Activated CD8-positive, alpha-beta memory T cell treated with anti-CD3 and anti-CD28 coated beads for 48 hours (primary cell): ENCODE measurements around the gene AKAP13.
"Not testable (repeated sequence)": the region's sequence is repeated elsewhere in the genome, so short reads cannot be mapped to it uniquely, and the experiment has no call there.

ENCODE experiments used
- DNase-seq, 3 experiments: peaks; one replicate each; pipeline ENCODE4 v3.0.0-alpha.2; 2020; ENCODE audit warnings: low read depth in 2 of 3, low spot score in 2 of 3

Gene AKAP13

GRCh38 chr15:85430406-85431204, 50.2 kb downstream of the AKAP13 start:
- DNase-seq = no peak

DNA sequence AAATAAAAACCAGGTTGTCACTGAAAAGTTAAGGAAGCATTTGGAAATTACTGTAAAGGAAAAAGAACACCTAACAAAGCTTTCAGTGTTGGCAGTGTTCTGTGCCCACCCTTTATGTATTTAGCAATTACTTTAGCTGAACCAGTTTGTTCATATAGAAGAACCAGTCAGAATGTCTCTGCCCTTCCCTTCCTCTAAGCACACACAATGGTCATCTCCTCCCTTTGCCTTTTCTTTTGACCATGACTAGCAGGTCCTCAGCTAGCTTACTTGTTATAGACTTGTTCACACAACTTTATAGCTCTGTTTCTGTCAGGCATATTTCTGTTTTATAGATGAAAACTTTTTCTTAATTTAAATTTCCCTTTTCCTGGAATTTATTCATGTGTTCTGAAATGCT, 59.6 kb downstream of the AKAP13 start:
- DNase-seq = no peak

- DNase-seq = no peak
Measured at GRCh38 chr15:85440451-85440850, 60.0 kb downstream of the AKAP13 start.

DNA sequence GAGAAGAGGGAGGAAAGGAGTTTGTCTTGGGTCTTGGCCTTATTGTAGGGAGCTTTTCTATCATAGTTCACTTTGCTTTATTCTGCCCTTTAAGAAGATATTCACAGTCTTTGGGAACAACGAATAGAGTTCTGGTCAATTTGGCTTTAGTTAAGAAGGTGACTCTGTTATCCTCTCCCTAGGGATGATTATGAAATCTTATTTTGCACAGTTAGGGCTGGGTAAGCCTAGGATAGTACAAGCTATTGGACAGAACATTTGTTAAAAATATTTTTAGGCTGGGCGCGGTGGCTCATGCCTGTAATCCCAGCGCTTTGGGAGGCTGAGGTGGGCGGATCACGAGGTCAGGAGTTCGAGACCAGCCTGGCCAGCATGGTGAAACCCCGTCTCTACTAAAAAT, 61.5 kb downstream of the AKAP13 start:
- not testable (repeated sequence) for DNase-seq

- DNase-seq = no peak
Measured at GRCh38 chr15:85443046-85443445, 62.6 kb downstream of the AKAP13 start.

- DNase-seq = no peak
Measured at GRCh38 chr15:85443593-85444087, 63.2 kb downstream of the AKAP13 start.

DNA sequence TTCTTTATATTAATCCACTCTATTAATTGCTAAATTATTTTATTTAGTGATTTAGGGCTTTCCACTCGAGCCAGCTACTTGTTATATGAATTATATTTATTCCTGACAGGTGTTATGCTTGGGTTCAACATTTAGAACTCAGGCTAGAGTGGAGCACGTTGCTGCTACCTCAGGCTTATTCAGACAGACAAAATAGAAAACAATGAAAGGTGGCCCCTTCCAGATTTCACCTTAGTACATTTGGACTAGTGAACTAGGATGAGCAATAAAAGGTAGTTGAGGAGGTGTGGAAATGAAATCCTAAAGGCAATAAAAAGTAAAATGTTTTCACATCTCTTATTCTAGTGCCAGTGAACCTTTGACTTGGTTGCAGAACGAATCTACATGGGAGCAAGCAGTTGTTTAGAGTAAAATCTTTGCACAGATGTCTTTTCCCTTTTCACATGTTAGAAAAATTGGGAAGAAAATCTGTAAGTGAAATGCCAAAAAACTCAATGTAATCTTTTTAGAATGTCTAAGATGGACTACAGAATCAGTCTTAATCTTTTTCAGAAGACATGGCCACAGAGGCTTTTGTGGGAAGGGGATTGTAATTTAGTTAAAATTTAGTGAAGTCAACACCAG, 63.8 kb downstream of the AKAP13 start:
- DNase-seq = no peak

DNA sequence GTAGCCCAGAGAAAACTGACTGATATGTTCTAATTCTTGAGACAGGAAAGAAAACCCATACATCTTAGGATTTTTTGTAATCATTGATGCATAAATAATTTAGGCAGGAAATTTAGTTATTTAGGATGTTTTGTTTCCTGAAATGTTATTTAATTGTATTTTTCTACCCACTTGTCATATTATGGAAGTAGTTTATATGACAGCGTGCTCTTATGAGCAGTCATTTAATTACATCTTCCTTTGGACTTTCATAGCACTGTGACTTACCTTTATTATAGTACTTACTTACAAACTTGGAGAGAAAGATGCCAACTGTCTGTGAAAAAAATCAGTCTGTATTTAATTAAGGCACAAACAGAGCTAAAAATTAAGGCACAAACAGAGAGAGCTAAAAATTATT, 65.0 kb downstream of the AKAP13 start:
- DNase-seq = no peak

- no peak for DNase-seq
Measured at GRCh38 chr15:85451099-85451700, 70.8 kb downstream of the AKAP13 start.

GRCh38 chr15:85452436-85452835, 72.0 kb downstream of the AKAP13 start:
- no peak for DNase-seq

GRCh38 chr15:85453144-85453872, 72.9 kb downstream of the AKAP13 start:
- no peak for DNase-seq

DNA sequence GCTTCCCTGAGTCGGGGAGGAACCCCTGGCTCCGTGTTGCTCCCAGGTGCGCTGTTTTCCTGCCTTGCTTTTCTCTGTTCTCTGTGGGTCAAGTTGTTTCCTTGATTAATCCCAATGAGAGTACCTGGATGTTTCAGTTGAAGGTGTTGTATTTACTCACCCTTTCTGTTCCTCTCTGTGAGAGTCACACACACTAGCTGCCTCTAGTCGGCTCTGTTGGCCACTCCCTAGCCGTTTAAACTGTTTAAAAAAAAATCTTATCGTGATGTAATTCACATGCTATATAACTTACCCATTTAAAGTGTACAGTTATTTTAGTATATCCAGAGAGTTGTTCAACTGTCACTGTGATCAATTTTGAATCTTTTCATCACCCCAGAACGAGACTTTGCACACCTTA, 74.0 kb downstream of the AKAP13 start:
- DNase-seq = no peak

DNA sequence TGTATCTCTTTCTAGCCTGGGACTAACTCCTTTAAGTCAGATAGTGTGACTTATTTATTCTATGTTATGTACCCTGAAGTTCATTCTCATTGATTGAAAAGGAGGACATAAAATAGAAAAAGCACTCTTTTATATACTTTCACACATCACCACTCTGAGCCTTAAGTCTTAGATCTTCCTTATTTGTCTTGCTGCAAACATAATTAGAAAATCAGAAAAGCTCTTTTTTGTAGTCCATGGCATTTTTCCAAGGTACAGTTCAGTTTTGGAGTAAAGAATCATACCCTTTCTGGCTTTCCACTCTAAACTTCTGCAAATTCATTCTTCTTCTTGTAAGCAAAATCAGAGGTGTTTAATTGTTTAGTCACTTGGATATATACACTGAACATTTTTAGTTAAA, 75.5 kb downstream of the AKAP13 start:
- no peak for DNase-seq

- no peak for DNase-seq
Measured at GRCh38 chr15:85456798-85457197, 76.4 kb downstream of the AKAP13 start.

GRCh38 chr15:85457392-85457968, 77.1 kb downstream of the AKAP13 start:
- no peak for DNase-seq

DNA sequence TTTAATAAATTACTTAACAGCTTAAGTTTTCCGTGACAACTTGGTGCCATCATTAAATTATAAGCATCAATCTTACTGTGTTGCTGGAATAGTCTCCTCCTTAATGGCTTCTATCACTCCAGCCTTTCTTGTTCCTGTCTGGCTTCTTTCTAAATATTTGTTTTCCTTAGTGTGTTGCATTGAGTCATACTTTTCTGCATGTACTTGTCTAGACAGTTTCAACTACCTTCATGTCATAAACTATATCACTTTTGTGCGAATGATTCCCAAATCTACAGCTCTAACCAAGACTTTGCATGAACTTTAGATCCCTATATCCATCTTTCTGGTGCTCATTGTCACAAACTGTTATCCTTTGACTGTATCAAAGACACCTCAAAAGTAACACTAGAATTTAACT, 78.4 kb downstream of the AKAP13 start:
- no peak for DNase-seq

DNA sequence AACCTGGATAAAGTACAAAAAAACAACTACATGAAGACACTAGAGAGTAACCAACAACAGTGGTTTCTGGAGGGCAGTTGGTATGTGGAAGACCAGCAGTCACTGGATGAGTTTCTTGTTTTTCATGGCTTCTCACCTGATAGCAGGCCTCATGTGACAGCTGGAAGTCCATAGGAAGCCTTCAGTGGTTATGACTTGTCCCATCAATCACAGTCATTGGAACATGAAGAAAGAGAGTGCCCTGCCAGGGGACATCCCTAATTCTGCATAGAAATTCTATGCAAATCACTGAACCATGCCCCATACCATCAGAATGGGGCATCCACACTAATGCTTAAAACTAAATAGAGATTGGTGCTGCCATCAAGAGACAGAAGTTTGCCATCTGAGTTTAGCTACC, 81.6 kb downstream of the AKAP13 start:
- no peak for DNase-seq

DNA sequence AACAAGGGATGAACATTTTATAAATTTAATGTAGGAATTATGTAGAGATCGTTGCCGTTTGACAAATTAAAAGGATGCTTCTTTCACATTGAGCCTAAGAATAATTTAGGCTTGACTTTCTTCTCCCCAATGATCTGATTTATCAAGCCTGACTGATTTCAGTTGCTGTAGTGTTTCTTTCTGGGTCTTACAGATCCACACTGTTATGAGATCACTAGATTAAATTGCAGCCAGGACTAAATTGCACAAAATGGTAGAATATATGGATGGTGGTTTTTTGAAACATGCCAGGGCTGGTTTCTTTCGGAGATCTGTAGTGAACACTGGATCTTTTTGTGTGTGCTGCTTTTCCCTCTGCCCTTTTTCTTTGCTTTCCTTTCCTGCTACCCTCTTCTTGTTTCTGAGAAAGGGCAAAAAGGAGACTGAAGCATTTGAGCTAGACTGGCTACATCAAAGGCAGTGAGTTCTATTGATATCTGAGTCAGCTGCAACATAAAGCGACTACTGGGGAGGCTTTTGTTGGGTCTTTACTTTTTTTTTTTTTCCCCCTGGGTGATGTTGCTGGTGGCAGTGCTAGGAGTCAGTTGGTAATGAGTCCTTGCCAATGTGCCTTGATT, 83.0 kb downstream of the AKAP13 start:
- no peak for DNase-seq

GRCh38 chr15:85463976-85464375, 83.6 kb downstream of the AKAP13 start:
- DNase-seq = no peak

- DNase-seq = no peak
Measured at GRCh38 chr15:85464471-85464870, 84.1 kb downstream of the AKAP13 start.
